ENCODE results near the gene ANKRD9. TPM values are rescaled to one million over a fixed set of nuclear protein-coding genes. Genes with fewer than 3 reads are reported as not detected.

ANKRD9 gene
- total RNA-seq, 4 donors from 2014 or later, result 3.6 to 26.8 (median 6.9) TPM

DNA sequence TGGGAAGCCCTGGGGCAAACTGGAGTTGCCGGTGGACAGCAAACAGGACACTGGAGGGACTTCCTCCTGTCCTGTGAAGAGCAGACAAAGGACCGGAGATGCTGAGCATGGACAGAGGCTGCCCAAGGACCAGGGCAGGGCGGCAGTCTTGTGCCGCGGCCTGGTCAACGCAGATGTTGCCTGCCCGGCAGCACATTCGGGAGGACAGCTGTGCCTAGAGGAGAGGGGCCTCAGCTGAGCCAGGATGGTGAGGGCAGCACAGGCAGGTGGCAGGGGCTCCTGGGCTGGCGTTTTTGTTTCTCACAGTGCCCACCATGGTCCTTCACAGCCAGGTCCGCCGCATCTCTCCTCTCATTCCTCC is 13.3 kb downstream of the ANKRD9 start:
- TF ChIP-seq, protein P1, sequence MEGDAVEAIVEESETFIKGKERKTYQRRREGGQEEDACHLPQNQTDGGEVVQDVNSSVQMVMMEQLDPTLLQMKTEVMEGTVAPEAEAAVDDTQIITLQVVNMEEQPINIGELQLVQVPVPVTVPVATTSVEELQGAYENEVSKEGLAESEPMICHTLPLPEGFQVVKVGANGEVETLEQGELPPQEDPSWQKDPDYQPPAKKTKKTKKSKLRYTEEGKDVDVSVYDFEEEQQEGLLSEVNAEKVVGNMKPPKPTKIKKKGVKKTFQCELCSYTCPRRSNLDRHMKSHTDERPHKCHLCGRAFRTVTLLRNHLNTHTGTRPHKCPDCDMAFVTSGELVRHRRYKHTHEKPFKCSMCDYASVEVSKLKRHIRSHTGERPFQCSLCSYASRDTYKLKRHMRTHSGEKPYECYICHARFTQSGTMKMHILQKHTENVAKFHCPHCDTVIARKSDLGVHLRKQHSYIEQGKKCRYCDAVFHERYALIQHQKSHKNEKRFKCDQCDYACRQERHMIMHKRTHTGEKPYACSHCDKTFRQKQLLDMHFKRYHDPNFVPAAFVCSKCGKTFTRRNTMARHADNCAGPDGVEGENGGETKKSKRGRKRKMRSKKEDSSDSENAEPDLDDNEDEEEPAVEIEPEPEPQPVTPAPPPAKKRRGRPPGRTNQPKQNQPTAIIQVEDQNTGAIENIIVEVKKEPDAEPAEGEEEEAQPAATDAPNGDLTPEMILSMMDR (IDR thresholded peaks at IDR 0.05; ENCODE audit: low read depth), result no peak

DNA sequence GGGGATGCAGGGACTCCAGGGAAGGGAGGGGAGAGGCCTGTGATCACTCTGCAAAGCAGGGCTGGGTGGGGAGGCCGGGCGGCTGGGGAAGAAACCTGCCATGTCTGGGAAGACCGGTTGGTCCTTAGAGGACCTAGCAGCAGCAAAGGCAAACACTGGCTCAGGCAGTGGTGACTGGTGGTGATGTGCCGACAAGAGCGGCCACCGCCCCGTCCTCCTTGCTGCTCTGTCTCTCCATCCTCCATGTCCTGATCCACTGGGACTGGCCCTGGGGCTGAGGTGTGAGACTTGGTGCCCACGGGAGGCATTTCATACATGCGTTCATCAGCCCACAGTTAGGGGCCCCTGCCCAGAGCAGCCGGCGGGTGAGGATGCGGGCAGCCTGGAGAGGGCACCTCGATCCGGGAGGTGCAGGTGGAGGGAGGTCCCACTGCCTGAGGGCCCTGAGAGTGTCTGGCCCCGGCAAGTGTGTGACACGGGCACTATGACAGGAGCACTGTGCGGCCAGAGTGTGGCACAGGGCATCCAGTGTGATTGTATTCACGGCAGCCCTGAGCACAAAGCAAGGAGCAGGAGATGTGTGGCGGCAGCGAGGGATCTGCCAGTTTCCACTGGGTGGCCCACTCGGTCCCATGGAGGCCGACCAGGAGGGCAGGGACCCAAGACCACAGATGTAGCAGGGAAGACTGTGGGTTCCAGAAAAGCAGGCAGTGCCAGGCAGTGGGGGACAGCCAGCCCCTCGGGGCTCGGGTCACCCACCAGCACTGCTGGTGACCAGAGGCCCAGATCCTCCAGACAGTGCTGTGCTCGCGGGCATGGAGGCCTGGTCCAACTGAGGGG is 13.9 kb downstream of the ANKRD9 start:
- TF ChIP-seq, protein P1 (IDR thresholded peaks at IDR 0.05; ENCODE audit: low read depth), result no peak

DNA sequence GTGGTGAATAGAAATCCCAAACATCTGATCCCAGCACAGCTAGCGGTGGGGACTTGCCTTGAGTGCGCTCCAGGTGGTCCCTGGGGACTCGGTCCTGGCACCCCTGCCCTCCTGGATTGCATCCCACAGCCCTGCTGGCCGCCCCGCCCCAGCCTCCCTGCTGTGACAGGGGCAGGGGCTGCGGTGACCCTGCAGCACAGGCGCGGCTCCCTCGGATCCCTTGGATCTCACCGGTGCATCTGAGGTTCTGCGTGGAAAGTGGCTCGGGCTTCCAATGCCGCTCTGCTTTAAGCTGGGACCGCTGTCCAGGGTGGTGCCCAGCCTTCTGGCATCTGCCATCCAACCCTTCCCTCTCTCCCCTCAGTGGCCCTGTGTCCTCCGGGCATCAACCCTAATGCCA is 16.0 kb downstream of the ANKRD9 start:
- TF ChIP-seq, protein P1 (IDR thresholded peaks at IDR 0.05; ENCODE audit: low read depth), result no peak

DNA sequence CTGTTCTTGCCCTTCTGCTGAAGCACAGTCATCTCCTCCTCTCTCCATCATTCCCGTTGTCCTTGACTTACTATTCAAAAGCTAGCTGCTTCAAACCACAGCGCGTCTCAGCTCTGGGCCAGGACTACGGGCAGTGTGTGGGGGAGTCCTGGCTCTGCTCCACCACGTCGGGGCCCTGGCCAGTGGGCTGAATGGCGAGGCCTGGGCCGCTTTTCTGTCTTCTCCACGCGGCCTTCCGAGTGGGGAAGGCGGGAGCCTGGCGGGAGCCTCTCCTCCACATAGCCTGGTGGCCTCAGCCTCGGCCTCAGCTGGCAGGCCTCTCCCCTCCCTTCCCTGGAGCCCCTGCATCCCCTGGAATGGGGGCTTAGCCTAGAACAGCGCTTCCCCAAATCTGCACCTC is 16.5 kb downstream of the ANKRD9 start:
- TF ChIP-seq, protein P1 (IDR thresholded peaks at IDR 0.05; ENCODE audit: low read depth), result no peak

- TF ChIP-seq, protein P1 (IDR thresholded peaks at IDR 0.05; ENCODE audit: low read depth), result no peak
Measured at GRCh38 chr14:102492531-102492910, 17.1 kb downstream of the ANKRD9 start.

DNA sequence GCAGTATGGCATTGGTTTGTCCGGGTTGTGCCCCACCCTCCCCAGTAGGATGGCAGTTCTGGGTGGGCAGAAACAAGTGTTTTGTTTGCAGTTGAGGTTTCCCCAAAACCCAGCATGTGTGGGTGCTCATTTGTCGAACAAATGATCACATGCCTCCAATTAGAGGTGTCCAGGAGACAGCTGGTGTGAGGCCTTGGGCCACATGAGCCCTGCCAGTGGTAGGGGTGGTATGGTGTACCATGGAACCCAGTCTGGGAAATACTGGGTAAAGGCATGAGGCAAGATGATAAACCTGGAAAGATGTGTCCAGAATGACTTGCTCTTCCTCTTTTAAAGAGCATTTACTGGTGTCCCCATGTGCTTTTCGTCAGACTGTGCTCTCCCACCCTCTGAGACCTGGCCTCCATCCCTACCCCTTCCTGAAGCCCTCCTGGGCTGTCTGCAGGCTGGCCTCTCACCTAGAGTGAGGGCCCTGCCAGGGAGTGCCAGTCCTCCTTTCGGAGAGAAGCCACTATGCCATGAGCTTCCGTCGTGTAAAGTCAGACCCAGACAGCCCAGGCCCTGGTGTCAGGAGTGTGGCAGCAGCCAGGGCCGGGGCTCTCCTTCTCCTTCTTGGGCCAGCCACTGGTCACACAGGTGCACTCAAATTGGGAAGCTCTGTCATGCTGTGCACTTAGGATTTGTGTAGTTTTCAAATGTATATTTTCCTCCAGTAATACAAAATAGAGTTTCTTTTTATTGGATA is 17.6 kb downstream of the ANKRD9 start:
- TF ChIP-seq, protein P1 (IDR thresholded peaks at IDR 0.05; ENCODE audit: low read depth), result no peak

GRCh38 chr14:102491366-102491765 is 18.2 kb downstream of the ANKRD9 start:
- TF ChIP-seq, protein P1 (IDR thresholded peaks at IDR 0.05; ENCODE audit: low read depth), result no peak
